ENCODE measurements around the gene LMO7.

DNA sequence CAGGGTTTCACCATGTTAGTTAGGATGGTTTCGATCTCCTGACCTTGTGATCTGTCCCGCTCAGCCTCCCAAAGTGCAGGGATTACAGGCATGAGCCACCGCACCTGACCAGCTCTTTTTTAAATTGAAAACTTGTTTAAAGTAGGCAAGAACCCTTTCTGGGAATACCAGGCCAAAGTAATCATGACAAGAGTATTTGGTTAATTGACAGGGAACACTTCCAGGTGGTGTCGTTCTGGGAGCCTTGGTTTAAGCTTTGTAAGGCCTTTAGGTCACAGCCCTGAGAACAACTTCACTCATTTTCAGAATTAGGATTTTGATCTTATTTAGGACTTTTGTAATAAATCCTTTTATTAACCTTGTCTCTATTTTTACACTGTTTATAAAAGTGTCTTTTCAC is 115.2 kb downstream of the LMO7 start:
- TF ChIP-seq, protein P1, sequence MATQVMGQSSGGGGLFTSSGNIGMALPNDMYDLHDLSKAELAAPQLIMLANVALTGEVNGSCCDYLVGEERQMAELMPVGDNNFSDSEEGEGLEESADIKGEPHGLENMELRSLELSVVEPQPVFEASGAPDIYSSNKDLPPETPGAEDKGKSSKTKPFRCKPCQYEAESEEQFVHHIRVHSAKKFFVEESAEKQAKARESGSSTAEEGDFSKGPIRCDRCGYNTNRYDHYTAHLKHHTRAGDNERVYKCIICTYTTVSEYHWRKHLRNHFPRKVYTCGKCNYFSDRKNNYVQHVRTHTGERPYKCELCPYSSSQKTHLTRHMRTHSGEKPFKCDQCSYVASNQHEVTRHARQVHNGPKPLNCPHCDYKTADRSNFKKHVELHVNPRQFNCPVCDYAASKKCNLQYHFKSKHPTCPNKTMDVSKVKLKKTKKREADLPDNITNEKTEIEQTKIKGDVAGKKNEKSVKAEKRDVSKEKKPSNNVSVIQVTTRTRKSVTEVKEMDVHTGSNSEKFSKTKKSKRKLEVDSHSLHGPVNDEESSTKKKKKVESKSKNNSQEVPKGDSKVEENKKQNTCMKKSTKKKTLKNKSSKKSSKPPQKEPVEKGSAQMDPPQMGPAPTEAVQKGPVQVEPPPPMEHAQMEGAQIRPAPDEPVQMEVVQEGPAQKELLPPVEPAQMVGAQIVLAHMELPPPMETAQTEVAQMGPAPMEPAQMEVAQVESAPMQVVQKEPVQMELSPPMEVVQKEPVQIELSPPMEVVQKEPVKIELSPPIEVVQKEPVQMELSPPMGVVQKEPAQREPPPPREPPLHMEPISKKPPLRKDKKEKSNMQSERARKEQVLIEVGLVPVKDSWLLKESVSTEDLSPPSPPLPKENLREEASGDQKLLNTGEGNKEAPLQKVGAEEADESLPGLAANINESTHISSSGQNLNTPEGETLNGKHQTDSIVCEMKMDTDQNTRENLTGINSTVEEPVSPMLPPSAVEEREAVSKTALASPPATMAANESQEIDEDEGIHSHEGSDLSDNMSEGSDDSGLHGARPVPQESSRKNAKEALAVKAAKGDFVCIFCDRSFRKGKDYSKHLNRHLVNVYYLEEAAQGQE (IDR thresholded peaks at IDR 0.05; ENCODE audit: low read depth), result no peak
- TF ChIP-seq YY1 (IDR thresholded peaks at IDR 0.05; ENCODE audit: low read depth) (no peak), EP300 (IDR thresholded peaks at IDR 0.05; ENCODE audit: borderline replicate concordance) (no peak), TAF1 (IDR thresholded peaks at IDR 0.05; ENCODE audit: low read depth) (no peak), CEBPB (IDR thresholded peaks at IDR 0.05) (no peak), RAD21 (IDR thresholded peaks at IDR 0.05; ENCODE audit: low read depth) (no peak), CREB1 (IDR thresholded peaks at IDR 0.05; ENCODE audit: low read depth) (no peak), TEAD4 (IDR thresholded peaks at IDR 0.05) (no peak), EGR1 (IDR thresholded peaks at IDR 0.05) (no peak)
- TF ChIP-seq, protein P2, sequence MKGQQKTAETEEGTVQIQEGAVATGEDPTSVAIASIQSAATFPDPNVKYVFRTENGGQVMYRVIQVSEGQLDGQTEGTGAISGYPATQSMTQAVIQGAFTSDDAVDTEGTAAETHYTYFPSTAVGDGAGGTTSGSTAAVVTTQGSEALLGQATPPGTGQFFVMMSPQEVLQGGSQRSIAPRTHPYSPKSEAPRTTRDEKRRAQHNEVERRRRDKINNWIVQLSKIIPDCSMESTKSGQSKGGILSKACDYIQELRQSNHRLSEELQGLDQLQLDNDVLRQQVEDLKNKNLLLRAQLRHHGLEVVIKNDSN (IDR thresholded peaks at IDR 0.05), result no peak
- TF ChIP-seq, protein P3, sequence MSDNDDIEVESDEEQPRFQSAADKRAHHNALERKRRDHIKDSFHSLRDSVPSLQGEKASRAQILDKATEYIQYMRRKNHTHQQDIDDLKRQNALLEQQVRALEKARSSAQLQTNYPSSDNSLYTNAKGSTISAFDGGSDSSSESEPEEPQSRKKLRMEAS (IDR thresholded peaks at IDR 0.05), result no peak
